DMS153 treated with DMSO at 0.1 percent for 48 hours (cell line): Measurements from ENCODE around the gene TOLLIP.
"Not testable (repeated sequence)": the region's sequence is repeated elsewhere in the genome, so short reads cannot be mapped to it uniquely, and the experiment has no call there.

ENCODE experiments used
- DNase-seq: peaks from one replicate; lab custom pipeline; 2025; ENCODE audit not compliant: unreplicated experiment; lab: John Stamatoyannopoulos, UW

TOLLIP gene

GRCh38 chr11:1266976-1267375 is 42.5 kb downstream of the TOLLIP start:
- DNase-seq, result not testable (repeated sequence)

DNA sequence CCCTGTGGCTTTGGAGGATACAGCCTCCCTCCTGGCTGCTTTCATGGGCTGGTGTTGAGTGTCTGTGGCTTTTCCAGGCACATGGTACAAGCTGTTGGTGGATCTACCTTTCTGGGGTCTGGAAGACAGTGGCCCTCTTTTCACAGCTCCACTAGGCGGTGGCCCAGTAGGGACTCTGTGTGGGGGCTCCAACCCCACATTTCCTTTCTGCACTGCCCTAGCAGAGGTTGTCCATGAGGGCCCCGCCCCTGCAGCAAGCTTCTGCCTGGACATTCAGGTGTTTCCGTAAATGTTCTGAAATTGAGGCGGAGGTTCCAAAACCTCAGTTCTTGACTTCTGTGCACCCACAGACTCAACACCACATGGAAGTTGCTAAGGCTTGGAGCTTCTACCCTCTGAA is 44.0 kb downstream of the TOLLIP start:
- DNase-seq, result not testable (repeated sequence)

GRCh38 chr11:1264444-1264843 is 45.0 kb downstream of the TOLLIP start:
- not testable (repeated sequence) for DNase-seq

DNA sequence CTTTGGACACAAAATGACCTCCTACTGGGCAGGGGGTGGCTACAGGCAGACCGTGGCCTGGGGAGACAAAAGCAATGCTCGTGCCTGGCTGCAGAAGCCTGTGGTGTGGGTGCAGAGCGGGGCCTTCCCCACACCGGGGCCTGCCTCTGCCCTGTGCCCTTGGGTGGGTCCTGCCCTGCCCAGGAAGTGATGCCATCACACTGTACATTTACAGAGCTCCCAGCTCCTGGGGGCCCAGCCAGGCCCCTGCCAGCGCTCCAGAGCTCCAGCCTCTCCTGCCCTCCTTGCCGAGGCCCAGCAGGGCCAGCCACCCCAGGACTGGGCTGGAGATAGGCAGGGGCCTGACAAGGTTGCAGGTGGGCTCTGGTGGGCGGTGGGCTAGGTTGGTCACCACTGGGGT is 46.4 kb downstream of the TOLLIP start:
- no peak for DNase-seq

GRCh38 chr11:1262172-1263006 is 47.0 kb downstream of the TOLLIP start:
- peak; percentile 75 for DNase-seq

DNA sequence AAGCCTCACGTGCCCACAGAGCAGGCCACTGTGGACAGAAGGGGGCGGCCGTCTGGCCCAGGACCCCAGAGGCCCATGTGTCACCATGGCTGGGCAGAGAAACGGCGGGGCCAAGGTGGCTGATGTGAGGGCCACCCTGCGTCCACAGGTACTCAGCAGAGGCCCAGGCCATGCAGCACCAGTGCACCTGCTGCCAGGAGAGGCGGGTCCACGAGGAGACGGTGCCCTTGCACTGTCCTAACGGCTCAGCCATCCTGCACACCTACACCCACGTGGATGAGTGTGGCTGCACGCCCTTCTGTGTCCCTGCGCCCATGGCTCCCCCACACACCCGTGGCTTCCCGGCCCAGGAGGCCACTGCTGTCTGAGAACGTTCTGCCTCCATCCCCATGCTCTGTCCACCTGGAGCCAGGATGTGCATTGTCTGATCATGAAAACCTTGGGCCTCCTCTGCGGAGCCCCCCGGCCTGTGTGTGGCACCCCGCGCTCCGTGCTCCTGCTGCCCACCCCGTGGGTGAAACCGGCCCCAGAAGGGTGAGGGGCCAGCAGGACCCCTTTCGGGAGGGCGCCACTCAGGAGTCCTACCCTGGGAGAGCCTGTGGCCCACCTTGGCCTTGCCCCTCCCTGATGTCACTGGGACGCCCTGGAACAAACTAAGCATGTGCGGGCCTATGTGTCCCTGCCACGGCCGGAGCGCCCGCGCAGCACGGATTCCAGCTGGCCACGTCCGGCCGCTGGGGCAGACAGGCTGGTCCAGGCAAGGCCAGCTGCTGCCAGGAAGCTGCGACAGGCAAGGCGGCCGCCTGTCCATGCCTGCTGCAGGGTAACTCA is 48.0 kb downstream of the TOLLIP start:
- no peak for DNase-seq

- no peak for DNase-seq
Observed at GRCh38 chr11:1260620-1261019, 48.8 kb downstream of the TOLLIP start.

DNA sequence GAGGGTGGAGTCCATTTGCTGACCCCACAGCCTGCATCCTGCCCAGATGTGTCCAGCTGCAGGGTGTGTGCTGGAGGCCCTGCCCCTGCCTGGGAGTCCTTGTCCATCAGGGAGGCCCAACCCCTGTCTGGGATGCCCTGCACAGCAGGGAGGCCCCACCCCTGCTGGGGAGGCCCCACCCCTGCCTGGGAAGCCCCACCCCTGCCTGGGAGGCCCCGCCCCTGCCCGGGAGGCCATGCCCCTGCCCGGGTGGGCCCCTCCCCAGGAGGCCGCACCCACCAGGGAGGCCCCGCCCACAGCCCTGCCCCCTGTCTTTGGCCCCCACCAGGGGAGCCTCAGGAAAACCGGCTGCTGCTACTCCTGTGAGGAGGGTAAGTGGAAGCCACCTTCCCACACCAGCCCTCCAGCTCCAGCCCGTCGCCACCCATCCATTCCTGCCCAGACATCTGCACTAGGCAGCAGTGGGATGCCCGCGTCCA is 49.4 kb downstream of the TOLLIP start:
- no peak for DNase-seq

GRCh38 chr11:1259561-1259960 is 49.9 kb downstream of the TOLLIP start:
- DNase-seq, result no peak

- no peak for DNase-seq
Observed at GRCh38 chr11:1259076-1259461, 50.4 kb downstream of the TOLLIP start.

GRCh38 chr11:1258401-1259075 is 50.9 kb downstream of the TOLLIP start:
- no peak for DNase-seq

- DNase-seq, result no peak
Observed at GRCh38 chr11:1257916-1258315, 51.5 kb downstream of the TOLLIP start.

DNA sequence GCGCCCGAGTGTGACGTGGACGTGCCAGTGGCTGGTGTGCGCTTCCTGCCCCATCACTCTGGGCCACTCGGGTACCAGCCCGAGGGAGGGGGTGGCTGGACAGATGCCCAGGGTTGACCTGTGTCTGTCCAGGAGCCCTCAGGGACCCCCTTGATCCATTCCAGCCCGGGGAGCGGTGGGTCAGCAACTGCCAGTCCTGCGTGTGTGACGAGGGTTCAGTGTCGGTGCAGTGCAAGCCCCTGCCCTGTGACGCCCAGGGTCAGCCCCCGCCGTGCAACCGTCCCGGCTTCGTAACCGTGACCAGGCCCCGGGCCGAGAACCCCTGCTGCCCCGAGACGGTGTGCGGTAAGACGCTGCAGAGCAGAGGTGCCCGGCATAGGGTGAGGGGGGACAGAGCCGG is 52.1 kb downstream of the TOLLIP start:
- no peak for DNase-seq

GRCh38 chr11:1256257-1257045 is 53.0 kb downstream of the TOLLIP start:
- DNase-seq, result no peak

DNA sequence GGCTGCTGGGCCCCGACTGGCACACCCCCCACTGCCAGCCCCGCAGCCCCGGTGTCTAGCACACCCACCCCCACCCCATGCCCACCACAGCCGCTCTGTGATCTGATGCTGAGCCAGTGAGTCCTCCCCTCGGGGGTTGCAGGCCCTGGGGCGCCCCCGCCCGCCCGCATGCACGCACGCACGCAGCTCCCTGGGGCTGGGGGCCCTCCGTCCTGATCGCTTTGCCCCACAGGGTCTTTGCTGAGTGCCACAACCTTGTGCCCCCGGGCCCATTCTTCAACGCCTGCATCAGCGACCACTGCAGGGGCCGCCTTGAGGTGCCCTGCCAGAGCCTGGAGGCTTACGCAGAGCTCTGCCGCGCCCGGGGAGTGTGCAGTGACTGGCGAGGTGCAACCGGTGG is 54.3 kb downstream of the TOLLIP start:
- DNase-seq, result no peak

DNA sequence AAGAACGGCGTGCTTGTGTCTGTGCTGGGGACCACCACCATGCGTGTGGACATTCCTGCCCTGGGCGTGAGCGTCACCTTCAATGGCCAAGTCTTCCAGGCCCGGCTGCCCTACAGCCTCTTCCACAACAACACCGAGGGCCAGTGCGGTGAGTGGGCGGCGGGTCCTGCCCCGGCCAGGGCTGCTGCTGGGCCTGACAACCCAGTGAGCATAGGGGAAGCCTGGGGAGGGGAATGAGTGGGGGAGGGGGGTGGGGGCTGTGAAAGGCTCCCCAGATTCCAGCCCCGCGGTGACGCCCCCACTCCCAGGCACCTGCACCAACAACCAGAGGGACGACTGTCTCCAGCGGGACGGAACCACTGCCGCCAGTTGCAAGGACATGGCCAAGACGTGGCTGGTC is 54.7 kb downstream of the TOLLIP start:
- DNase-seq, result no peak

DNA sequence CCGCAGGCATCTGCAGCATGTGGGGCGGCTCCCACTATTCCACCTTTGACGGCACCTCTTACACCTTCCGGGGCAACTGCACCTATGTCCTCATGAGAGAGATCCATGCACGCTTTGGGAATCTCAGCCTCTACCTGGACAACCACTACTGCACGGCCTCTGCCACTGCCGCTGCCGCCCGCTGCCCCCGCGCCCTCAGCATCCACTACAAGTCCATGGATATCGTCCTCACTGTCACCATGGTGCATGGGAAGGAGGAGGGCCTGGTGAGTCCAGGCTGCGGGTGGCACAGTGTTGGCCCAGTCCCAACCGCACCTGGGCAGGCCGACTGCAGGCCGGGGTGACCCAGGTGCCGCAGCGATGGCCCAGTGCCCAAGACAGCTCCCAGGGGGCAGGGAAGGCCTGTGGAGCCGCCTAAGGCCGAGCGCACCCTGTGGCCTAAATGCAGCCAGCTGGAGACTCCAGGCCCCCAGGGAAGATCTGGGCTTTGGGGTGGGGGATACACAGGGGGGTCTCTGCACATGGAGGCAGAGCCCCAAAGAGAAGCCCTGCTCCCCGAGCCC is 55.3 kb downstream of the TOLLIP start:
- DNase-seq, result no peak

DNA sequence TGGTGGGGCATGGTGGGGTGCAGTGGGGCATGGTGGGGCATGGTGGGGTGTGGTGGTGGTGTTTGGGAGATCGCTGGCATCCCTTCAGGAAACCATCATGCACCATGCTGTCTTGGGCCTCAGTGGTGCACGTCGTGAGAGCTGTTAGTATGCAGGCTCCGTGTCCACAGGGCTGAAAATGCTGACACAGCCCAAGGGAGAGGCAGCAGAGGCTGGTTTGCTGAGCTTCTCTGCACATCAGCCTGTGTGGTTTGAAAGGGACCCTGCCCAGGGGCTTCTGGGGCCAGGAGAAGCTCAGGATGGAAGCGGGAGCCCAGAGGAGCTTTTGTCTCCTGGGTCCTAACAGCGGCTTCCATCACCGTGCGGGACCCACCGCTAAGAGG is 56.3 kb downstream of the TOLLIP start:
- no peak for DNase-seq

GRCh38 chr11:1252371-1253102 is 56.9 kb downstream of the TOLLIP start:
- no peak for DNase-seq
